ENCODE results near the gene SIGLEC15. TPM values are rescaled to one million over a fixed set of nuclear protein-coding genes. Genes with fewer than 3 reads are reported as not detected.

Gene SIGLEC15
- total and polyA plus RNA-seq, 2 donors (not counting 1 experiment from before 2014, with no cell fraction given), result not detected

- POLR2A ChIA-PET, result no interaction called here
- H3K9me3 Mint-ChIP-seq (ENCODE audit: insufficient read depth), result no peaks in the 10 kb centered on the region
- peak; percentile 41 for ATAC-seq (ENCODE audit: low read depth)
These were observed 14.2 kb downstream of the SIGLEC15 start for GRCh38 chr18:45839414-45840395.

More at GRCh38 chr18:45839414-45840395, 14.2 kb downstream of the SIGLEC15 start:
- no peak overlapping the region for H3K27ac Mint-ChIP-seq
- Histone ChIP-seq H2AFZ (ENCODE audit: insufficient read depth, low read depth, low read length, poor library complexity, severe bottlenecking) (no peak overlapping the region), H3K36me3 (replicated peaks in 1 of 2; ENCODE audit: control extremely low read depth in 1 of 2, control insufficient read depth in 1 of 2, extremely low read depth in 1 of 2, insufficient read depth in 2 of 2, low read length in 1 of 2) (no peaks in the 10 kb centered on the region), H3K9ac (ENCODE audit: low read length) (no peak overlapping the region), H3K27ac (ENCODE audit: low read length in 2 of 2) (no peak overlapping the region), H3K9me3 (ENCODE audit: control extremely low read depth in 1 of 3, control insufficient read depth in 2 of 3, insufficient read depth in 1 of 3, low read length in 2 of 3) (peaks cover 0 to 3% (median 0%) of the 10 kb centered on the region in 3 donors), H3K4me2 (replicated peaks; ENCODE audit: low read depth, low read length, poor library complexity, severe bottlenecking) (no peak overlapping the region), H4K20me1 (ENCODE audit: control insufficient read depth, insufficient read depth, low read length, poor library complexity, severe bottlenecking) (no peaks in the 10 kb centered on the region), H3K79me2 (ENCODE audit: control insufficient read depth, insufficient read depth, low read length) (no peaks in the 10 kb centered on the region), H3K4me3 (ENCODE audit: control extremely low read depth in 1 of 5, extremely low read depth in 1 of 5, insufficient read depth in 1 of 5, low read depth in 2 of 5, low read length in 4 of 5) (no peak overlapping the region), H3K27me3 (replicated peaks in 1 of 4; ENCODE audit: control extremely low read depth in 1 of 4, control insufficient read depth in 3 of 4, insufficient read depth in 4 of 4, low read length in 3 of 4) (peaks cover 0 to 41% (median 17%) of the 10 kb centered on the region in 4 experiments), H3K4me1 (ENCODE audit: control insufficient read depth in 2 of 2, insufficient read depth in 2 of 2, low read length in 2 of 2) (peaks cover 8 to 12% of the 10 kb centered on the region in 2 donors)
- peaks cover 43% of the 10 kb centered on the region for H3K27me3 Mint-ChIP-seq
- peaks cover 11% of the 10 kb centered on the region for H3K4me1 Mint-ChIP-seq
- CTCF ChIA-PET, result interaction anchor here (0.7 to 1.3 kb wide), 6 partner anchors 10 to 177 kb away, joined by 3 to 9 read pairs (median 4); no protein-coding TSS in a partner anchor
- DNase-seq, result no peak
- TF ChIP-seq EZH2 (IDR thresholded peaks at IDR 0.05; ENCODE audit: borderline replicate concordance, insufficient read depth, low read depth, low read length, poor library complexity, severe bottlenecking), result no peak
- TF ChIP-seq, protein P1, sequence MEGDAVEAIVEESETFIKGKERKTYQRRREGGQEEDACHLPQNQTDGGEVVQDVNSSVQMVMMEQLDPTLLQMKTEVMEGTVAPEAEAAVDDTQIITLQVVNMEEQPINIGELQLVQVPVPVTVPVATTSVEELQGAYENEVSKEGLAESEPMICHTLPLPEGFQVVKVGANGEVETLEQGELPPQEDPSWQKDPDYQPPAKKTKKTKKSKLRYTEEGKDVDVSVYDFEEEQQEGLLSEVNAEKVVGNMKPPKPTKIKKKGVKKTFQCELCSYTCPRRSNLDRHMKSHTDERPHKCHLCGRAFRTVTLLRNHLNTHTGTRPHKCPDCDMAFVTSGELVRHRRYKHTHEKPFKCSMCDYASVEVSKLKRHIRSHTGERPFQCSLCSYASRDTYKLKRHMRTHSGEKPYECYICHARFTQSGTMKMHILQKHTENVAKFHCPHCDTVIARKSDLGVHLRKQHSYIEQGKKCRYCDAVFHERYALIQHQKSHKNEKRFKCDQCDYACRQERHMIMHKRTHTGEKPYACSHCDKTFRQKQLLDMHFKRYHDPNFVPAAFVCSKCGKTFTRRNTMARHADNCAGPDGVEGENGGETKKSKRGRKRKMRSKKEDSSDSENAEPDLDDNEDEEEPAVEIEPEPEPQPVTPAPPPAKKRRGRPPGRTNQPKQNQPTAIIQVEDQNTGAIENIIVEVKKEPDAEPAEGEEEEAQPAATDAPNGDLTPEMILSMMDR (IDR thresholded peaks at IDR 0.05), result no peak
- 86% methylated on average over 6 of the region's 13 CpGs for WGBS (ENCODE audit: insufficient coverage)
- H3K4me3 Mint-ChIP-seq, result no peak overlapping the region
- intact Hi-C loops (cut with micrococcal nuclease), result no loop called here
